Measurements from ENCODE around the gene ATG2B. TPM values are rescaled to one million over a fixed set of nuclear protein-coding genes. Genes with fewer than 3 reads are reported as not detected.

The ATG2B gene
- polyA plus RNA-seq, 3 donors = 0.94 to 6.7 (median 1.3) TPM

DNA sequence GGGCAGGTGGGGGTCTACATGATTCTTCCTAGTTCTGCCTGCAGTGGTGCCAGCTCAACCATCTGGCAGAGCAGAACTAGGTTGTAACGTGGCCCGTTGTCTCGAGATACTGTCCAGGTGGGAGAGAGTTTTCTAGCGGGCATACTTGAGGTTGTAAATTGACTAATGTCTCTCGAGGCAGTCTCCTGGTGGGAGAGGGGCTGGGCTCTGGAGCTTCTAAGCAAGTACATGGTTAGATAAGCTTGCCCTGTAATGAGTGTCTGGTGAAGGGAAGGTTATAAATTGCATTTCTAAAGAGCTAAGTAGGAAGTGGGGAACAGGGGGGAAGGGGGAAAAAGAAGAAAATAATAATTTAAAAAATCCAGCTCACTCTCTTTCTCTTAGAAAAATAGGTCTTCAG lies 89.0 kb downstream of the ATG2B start:
- H3K79me2 ChIP-seq (ENCODE audit: insufficient read depth, low read length) = no peaks in the 10 kb centered on the region
- Mint-ChIP-seq H3K27me3 (ENCODE audit: low read depth in 3 of 3) (peaks cover under 1 to 2% (median 1%) of the 10 kb centered on the region in 3 donors), H3K27ac (no peak overlapping the region), H3K9me3 (peaks cover 4 to 28% (median 12%) of the 10 kb centered on the region in 7 donors), H3K4me1 (no peaks in the 10 kb centered on the region), H3K4me3 (peak overlapping the region in 1 of 2 donors; percentile 39), H3K36me3 (no peaks in the 10 kb centered on the region)
- H4K20me1 ChIP-seq (ENCODE audit: insufficient read depth, low read length) = no peaks in the 10 kb centered on the region
- no peak overlapping the region for H3K4me2 ChIP-seq (replicated peaks; ENCODE audit: extremely low read depth, low read length, poor library complexity, severe bottlenecking)
- intact Hi-C loops (cut with micrococcal nuclease) = loop anchor here in 1 of 2 donors (10.0 kb wide), 2 partner anchors 169 to 709 kb away; no protein-coding TSS in a partner anchor
- H3K9ac ChIP-seq (ENCODE audit: insufficient read depth, low read length, poor library complexity, severe bottlenecking) = no peak overlapping the region
- TF ChIP-seq, protein P1, sequence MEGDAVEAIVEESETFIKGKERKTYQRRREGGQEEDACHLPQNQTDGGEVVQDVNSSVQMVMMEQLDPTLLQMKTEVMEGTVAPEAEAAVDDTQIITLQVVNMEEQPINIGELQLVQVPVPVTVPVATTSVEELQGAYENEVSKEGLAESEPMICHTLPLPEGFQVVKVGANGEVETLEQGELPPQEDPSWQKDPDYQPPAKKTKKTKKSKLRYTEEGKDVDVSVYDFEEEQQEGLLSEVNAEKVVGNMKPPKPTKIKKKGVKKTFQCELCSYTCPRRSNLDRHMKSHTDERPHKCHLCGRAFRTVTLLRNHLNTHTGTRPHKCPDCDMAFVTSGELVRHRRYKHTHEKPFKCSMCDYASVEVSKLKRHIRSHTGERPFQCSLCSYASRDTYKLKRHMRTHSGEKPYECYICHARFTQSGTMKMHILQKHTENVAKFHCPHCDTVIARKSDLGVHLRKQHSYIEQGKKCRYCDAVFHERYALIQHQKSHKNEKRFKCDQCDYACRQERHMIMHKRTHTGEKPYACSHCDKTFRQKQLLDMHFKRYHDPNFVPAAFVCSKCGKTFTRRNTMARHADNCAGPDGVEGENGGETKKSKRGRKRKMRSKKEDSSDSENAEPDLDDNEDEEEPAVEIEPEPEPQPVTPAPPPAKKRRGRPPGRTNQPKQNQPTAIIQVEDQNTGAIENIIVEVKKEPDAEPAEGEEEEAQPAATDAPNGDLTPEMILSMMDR (IDR thresholded peaks at IDR 0.05) = no peak
- no peak overlapping the region for H3K4me3 ChIP-seq (replicated peaks in 1 of 3; ENCODE audit: low read depth in 2 of 3, low read length in 3 of 3)
- no peaks in the 10 kb centered on the region for H3K36me3 ChIP-seq (replicated peaks in 1 of 2; ENCODE audit: control insufficient read depth in 1 of 2, insufficient read depth in 2 of 2, low read length in 2 of 2)
- H2AFZ ChIP-seq (ENCODE audit: insufficient read depth, low read depth, low read length, poor library complexity, severe bottlenecking) = no peak overlapping the region
- peaks cover 9 to 14% of the 10 kb centered on the region in 2 donors for H3K9me3 ChIP-seq (replicated peaks in 1 of 2; ENCODE audit: control insufficient read depth in 1 of 2, insufficient read depth in 1 of 2, low read length in 2 of 2)
- DNase-seq = no peak
- no peaks in the 10 kb centered on the region for H3K27me3 ChIP-seq (ENCODE audit: control insufficient read depth in 2 of 2, insufficient read depth in 2 of 2, low read length in 2 of 2)
- WGBS (ENCODE audit: insufficient coverage) = 83% methylated on average over 5 of the region's 5 CpGs
- no peak overlapping the region for H3K27ac ChIP-seq (ENCODE audit: low read depth in 1 of 2, low read length in 2 of 2)
- no peaks in the 10 kb centered on the region for H3K4me1 ChIP-seq (ENCODE audit: control insufficient read depth in 1 of 2, insufficient read depth in 2 of 2, low read length in 2 of 2)

DNA sequence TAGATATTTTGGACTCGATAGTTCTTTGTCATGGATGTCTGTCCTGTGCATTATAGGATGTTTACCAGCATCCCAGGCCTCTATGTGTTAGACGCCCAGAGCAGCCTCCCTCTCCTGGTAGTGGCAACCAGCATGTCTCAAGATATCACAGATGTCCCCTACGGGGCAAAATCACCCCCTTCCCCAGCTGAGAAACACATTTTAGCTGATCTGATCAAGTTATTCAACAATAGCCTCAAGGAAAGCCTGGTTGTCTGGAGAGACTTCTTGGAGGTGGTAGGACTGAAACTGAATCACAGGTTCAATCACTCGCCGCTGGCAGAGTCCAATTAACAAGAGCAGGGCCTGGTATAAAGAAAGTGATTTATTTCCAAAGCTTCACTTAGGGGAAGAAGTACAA lies 89.5 kb downstream of the ATG2B start:
- no peak overlapping the region for H3K4me3 Mint-ChIP-seq
- no peaks in the 10 kb centered on the region for H4K20me1 ChIP-seq (ENCODE audit: insufficient read depth, low read length)
- no peaks in the 10 kb centered on the region for H3K36me3 Mint-ChIP-seq
- no peaks in the 10 kb centered on the region for H3K36me3 ChIP-seq (replicated peaks in 1 of 2; ENCODE audit: control insufficient read depth in 1 of 2, insufficient read depth in 2 of 2, low read length in 2 of 2)
- no peak overlapping the region for H3K27ac ChIP-seq (ENCODE audit: low read depth in 1 of 2, low read length in 2 of 2)
- no peak overlapping the region for H3K4me2 ChIP-seq (replicated peaks; ENCODE audit: extremely low read depth, low read length, poor library complexity, severe bottlenecking)
- peaks cover 9 to 14% of the 10 kb centered on the region in 2 donors for H3K9me3 ChIP-seq (replicated peaks in 1 of 2; ENCODE audit: control insufficient read depth in 1 of 2, insufficient read depth in 1 of 2, low read length in 2 of 2)
- no peak for DNase-seq
- H3K79me2 ChIP-seq (ENCODE audit: insufficient read depth, low read length) = no peaks in the 10 kb centered on the region
- TF ChIP-seq, protein P1 (IDR thresholded peaks at IDR 0.05) = no peak
- no peak overlapping the region for H3K9ac ChIP-seq (ENCODE audit: insufficient read depth, low read length, poor library complexity, severe bottlenecking)
- no peak overlapping the region for H2AFZ ChIP-seq (ENCODE audit: insufficient read depth, low read depth, low read length, poor library complexity, severe bottlenecking)
- no peaks in the 10 kb centered on the region for H3K4me1 Mint-ChIP-seq
- H3K4me1 ChIP-seq (ENCODE audit: control insufficient read depth in 1 of 2, insufficient read depth in 2 of 2, low read length in 2 of 2) = no peaks in the 10 kb centered on the region
- no peak overlapping the region for H3K27ac Mint-ChIP-seq
- peaks cover 1 to 2% (median 1%) of the 10 kb centered on the region in 3 donors for H3K27me3 Mint-ChIP-seq (ENCODE audit: low read depth in 3 of 3)
- 100% methylated on average over 2 of the region's 5 CpGs for WGBS (ENCODE audit: insufficient coverage)
- peaks cover 4 to 25% (median 12%) of the 10 kb centered on the region in 7 donors for H3K9me3 Mint-ChIP-seq
- intact Hi-C loops (cut with micrococcal nuclease) = loop anchor here in 1 of 2 donors (10.0 kb wide), 2 partner anchors 169 to 709 kb away; no protein-coding TSS in a partner anchor
- no peaks in the 10 kb centered on the region for H3K27me3 ChIP-seq (ENCODE audit: control insufficient read depth in 2 of 2, insufficient read depth in 2 of 2, low read length in 2 of 2)
- H3K4me3 ChIP-seq (replicated peaks in 1 of 3; ENCODE audit: low read depth in 2 of 3, low read length in 3 of 3) = no peak overlapping the region
